KBM-7 (cell line): ENCODE measurements around the gene TMEM132D.

Experiments
- DNase-seq: peaks from one replicate; pipeline ENCODE4 v3.0.0-alpha.2; 2015
- in situ Hi-C: fragments of 300-500 bp; cut with MboI; formaldehyde crosslinking; loops from 2 replicates; pipeline ENCODE4 v1.14.3; 2020; ENCODE audit warnings: low sequenced_read_pairs, low pct_unique_long_range_greater_than_20kb, mixed read lengths

The TMEM132D gene

GRCh38 chr12:129527506-129527905 lies 376.3 kb downstream of the TMEM132D start:
- DNase-seq: no peak
- in situ Hi-C loops: no loop called here

DNA sequence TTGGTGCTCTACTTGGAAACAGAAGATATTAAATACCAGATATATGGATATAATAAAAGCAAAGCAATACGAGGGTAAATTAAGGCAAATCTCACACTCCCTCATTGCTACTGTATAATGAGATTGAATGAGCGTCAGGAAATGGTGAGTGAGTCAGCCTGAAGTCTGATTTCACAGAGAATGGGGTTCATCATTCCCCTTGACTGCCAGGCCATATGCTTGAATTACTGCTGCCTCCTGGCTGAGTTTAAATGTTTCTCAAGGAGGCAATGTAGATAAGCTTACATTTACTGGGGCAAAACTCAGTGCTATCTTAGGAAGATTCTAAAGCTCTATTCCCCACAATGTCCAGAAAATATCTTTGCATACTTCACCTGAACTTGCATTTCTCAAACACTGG lies 380.2 kb downstream of the TMEM132D start:
- in situ Hi-C loops: no loop called here
- DNase-seq: no peak

GRCh38 chr12:129520739-129521138 lies 383.1 kb downstream of the TMEM132D start:
- in situ Hi-C loops: no loop called here
- DNase-seq: no peak

DNA sequence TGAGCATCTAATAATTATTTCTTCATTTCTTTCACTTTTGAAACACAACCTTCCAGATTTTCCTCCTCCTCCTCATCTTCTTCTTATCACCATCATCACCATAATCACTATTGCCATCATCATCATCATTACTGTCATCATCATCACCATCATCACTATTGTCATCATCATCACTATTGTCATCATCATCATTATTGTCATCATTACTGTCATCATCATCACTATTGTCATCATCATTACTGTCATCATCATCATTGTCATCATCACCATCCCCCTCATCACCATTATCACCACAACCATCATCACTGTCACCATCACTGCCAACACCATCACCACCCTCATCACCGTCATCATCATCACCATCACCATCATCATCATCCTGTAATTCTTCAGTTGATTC lies 400.0 kb downstream of the TMEM132D start:
- in situ Hi-C loops: no loop called here
- no peak for DNase-seq

GRCh38 chr12:129496226-129496625 lies 407.6 kb downstream of the TMEM132D start:
- no peak for DNase-seq
- in situ Hi-C loops: no loop called here

DNA sequence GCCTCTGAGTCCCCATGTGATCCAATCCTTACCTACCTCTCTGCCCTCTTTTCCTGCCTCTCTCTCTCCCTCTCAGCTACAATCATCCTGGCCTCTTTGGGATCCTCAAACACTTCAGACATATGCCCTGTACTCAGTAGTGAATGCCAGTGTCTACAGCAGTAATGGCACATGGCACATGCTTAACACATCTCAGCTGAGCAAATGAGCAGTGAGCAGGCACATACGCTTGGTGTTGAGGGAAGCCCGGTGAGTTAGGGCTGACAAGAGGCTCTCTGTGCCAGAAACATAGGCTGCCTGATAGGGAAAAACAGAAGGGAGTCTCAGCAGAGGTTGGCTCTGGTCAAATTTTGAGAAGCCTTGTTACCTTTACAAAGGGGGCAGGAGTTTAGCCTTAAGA lies 409.1 kb downstream of the TMEM132D start:
- in situ Hi-C loops: no loop called here

GRCh38 chr12:129494260-129494659 lies 409.6 kb downstream of the TMEM132D start:
- in situ Hi-C loops: no loop called here
- no peak for DNase-seq

More for the DNA sequence above, 409.1 kb downstream of the TMEM132D start:
- DNase-seq: no peak

DNA sequence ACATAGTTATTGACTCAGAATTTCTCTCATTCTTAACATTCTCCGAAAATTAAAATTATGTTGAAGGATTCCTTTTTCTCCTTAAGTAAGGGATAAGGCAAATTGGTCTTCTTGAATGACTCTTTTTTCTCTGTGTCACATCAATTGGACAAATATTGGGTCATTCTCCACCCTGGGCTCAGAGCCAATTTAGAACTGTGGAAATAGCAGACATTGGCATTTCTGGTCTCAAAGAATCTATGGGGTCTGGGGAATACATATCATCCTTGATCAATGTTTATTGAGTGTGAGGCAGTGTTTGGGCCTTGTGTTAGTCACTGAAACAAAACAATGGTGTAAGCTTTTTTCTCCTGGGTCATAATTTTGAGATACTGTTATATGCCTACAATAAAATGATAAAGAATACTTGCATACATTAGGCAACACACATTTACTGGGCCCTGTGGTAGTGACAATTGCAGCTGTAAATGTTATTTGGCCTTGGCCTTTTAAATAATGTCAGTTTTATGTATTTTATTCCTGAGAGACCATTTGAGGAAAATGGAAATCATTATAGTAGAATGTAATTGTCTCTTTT lies 414.6 kb downstream of the TMEM132D start:
- DNase-seq: no peak

DNA sequence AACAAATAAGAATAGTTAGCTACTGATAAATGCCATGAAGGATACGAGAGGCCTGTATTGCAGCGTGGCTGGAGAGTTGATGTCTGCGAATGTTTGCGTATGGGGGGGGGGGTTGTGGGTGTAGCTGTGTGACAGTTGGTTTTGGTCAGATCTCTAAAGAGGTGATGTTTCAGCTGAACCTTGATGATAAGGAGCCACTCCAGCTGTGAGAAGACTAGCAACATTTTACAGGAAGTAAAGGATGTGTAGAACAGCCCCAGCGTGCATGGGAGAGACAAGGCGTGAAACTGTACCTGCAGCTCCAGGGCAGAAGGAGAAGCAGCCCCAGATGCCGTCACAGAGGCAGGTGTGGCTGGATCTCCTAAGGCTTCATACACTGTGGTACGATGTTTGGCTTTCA lies 416.9 kb downstream of the TMEM132D start:
- DNase-seq: no peak
- in situ Hi-C loops: no loop called here

More for the DNA sequence above, 414.6 kb downstream of the TMEM132D start:
- in situ Hi-C loops: no loop called here

GRCh38 chr12:129483111-129483893 lies 420.5 kb downstream of the TMEM132D start:
- DNase-seq: no peak

GRCh38 chr12:129481921-129482320 lies 421.9 kb downstream of the TMEM132D start:
- no peak for DNase-seq
- in situ Hi-C loops: no loop called here

More at GRCh38 chr12:129483111-129483893, 420.5 kb downstream of the TMEM132D start:
- in situ Hi-C loops: no loop called here

- DNase-seq: no peak
- in situ Hi-C loops: no loop called here
These were observed 433.6 kb downstream of the TMEM132D start for GRCh38 chr12:129470196-129470595.

DNA sequence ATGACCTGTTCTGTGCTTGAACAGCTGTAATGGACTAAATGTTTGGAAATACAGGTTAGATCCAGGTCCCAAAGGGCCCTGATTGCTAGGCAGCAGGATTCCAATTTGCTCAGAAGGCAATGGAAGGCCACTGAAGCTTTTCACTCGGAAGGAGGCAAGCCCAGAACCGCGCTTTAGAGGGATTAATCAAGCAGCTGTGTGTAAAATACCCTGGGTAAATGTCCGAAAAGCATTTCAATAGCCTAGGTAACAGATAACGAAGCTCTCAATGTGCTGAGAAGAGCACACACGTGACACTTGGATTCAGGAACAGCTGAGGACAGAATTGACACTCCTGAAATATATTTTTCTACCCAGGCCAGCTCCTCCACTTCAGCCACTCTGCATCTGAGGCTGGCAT lies 436.1 kb downstream of the TMEM132D start:
- DNase-seq: no peak
- in situ Hi-C loops: no loop called here

- in situ Hi-C loops: no loop called here
- no peak for DNase-seq
These were observed 436.5 kb downstream of the TMEM132D start for GRCh38 chr12:129467289-129467688.

DNA sequence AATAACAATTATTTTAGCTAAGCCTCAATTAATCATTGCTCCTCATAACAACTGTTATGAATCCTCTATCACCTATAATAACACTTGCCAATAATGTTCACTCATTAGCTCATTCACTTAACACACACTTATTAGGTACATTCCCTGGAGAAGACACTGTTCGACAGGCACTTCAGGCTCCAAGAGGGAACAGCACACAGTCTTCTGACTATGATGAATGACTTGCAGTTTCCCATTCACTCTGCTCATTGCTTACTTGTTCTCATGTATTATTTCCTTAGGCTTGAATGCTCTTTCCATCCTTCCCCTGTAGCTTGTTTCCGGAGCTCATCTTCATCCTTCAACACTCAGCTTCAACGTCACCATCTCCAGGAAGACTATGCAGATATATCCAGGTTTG lies 437.3 kb downstream of the TMEM132D start:
- DNase-seq: no peak
- in situ Hi-C loops: no loop called here

DNA sequence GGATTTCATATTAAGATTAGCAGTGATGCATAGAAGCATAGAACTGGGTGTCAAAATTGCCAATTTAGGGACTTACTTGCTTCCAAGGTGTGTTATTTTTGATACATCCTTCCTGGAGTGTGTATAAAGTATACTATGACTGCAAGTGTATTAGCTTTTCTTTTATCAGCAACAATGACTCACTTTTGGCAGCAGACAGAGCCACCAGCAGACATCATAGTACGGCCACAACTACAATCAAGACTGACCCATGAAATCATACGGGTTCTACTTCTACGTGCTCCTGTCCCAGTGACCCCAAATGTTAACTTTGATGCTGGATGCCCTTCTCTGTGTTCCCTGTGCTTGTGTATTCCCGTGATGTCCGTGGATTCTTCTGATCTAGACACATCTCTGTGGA lies 443.9 kb downstream of the TMEM132D start:
- no peak for DNase-seq
- in situ Hi-C loops: no loop called here

GRCh38 chr12:129446696-129447095 lies 457.1 kb downstream of the TMEM132D start:
- no peak for DNase-seq
- in situ Hi-C loops: no loop called here

DNA sequence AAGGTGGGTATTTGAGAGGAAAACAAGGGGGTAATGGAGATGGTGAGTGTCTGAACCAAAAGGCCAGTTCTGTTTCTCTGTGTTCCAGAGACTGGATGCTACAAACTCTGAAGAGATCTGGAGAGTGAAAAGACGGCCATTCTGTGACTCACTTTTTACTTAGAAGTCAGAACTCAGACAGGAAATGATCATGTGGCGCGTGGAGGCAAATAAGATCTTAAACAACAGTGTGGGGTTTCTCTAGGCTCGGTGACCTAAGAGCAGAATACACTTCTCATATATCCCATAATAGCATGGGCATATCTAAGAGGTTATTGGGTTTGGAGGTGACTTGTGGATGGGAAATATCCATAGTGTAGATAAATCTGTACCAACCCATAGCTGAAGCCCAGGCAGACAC lies 463.5 kb downstream of the TMEM132D start:
- no peak for DNase-seq
- in situ Hi-C loops: no loop called here

GRCh38 chr12:129434790-129435189 lies 469.0 kb downstream of the TMEM132D start:
- DNase-seq: no peak
- in situ Hi-C loops: no loop called here

GRCh38 chr12:129428240-129428936 lies 475.4 kb downstream of the TMEM132D start:
- in situ Hi-C loops: no loop called here
- no peak for DNase-seq
